OCI-LY3 (cell line): ENCODE measurements around the gene CYSRT1.

Experiments
- H2AFZ ChIP-seq: fragments of 200-600, 300-600 bp; shearing (Covaris generic); 2 replicates; pipeline ENCODE4 v1.6.0; 2014; ENCODE audit warnings: antibody characterized with exemption, low read depth, low read length
- H3K27ac ChIP-seq: fragments of 200-600, 300-600 bp; sonication (generic); 2 replicates; pipeline ENCODE4 v1.5.1; 2014; ENCODE audit warnings: mild to moderate bottlenecking, low read length, moderate library complexity, mixed read lengths
- H3K27me3 ChIP-seq: fragments of 200-600, 300-600 bp; sonication (generic); 2 replicates; pipeline ENCODE4 v1.6.1; 2014; ENCODE audit warnings: low read depth, low read length, mixed read lengths
- H3K36me3 ChIP-seq: fragments of 200-600, 300-600 bp; sonication (generic); replicated peaks from 2 replicates; pipeline ENCODE3; 2014; ENCODE audit warnings: low read depth, low read length, mixed read lengths
- H3K4me1 ChIP-seq: fragments of 300-600, 200-600 bp; sonication (generic); 2 replicates; pipeline ENCODE4 v1.6.1; 2014; ENCODE audit warnings: low read length, mixed read lengths
- H3K4me2 ChIP-seq: fragments of 200-600, 300-600 bp; sonication (generic); 2 replicates; pipeline ENCODE4 v1.6.1; 2014; ENCODE audit warnings: low read length, mixed read lengths
- H3K4me3 ChIP-seq: fragments of 300-600, 200-600 bp; sonication (generic); 2 replicates; pipeline ENCODE4 v1.5.1; 2014; ENCODE audit warnings: antibody characterized with exemption, mild to moderate bottlenecking, low read length, moderate library complexity
- H3K79me2 ChIP-seq: fragments of 300-600, 200-600 bp; shearing (Covaris generic); 2 replicates; pipeline ENCODE4 v1.6.1; 2014; ENCODE audit warnings: mild to moderate bottlenecking, low read length, mixed read lengths
- H3K9ac ChIP-seq: fragments of 300-600, 200-600 bp; shearing (Covaris generic); 2 replicates; pipeline ENCODE4 v1.6.0; 2014; ENCODE audit warnings: mild to moderate bottlenecking, low read length, moderate library complexity
- H3K9me3 ChIP-seq: fragments of 200-600, 300-600 bp; shearing (Covaris generic); 2 replicates; pipeline ENCODE4 v1.6.1; 2014; ENCODE audit warnings: low read length, mixed read lengths; ENCODE audit not compliant: insufficient read depth
- H4K20me1 ChIP-seq: fragments of 200-600, 300-600 bp; sonication (generic); 2 replicates; pipeline ENCODE4 v1.6.1; 2016; ENCODE audit warnings: low read length, mixed read lengths; ENCODE audit not compliant: insufficient read depth
- CTCF ChIP-seq: fragments of 200-600, 300-600 bp; sonication (generic); IDR thresholded peaks from 2 replicates; pipeline ENCODE4 v1.5.1; 2014; ENCODE audit warnings: antibody characterized with exemption, low read length, low read depth
- EZH2phosphoT487 ChIP-seq: fragments of 200-600 bp; shearing (Covaris generic); IDR thresholded peaks from 2 replicates; pipeline ENCODE4 v1.6.1; 2018; ENCODE audit warnings: antibody characterized with exemption, mixed run types, low read depth

Gene CYSRT1

GRCh38 chr9:137224830-137225694 is at the start of gene CYSRT1:
Gene CYSRT1, plus strand, starts transcription at chr9:137225174. Its CDS starts 448 bp downstream, at chr9:137225622.
- H2AFZ ChIP-seq, result no peak within 1 kb of the TSS

GRCh38 chr9:137175345-137175961 is 49.5 kb upstream of the CYSRT1 start:
- Histone ChIP-seq H3K9me3 (no peaks in the 10 kb centered on the region), H3K9ac (no peak overlapping the region), H4K20me1 (no peaks in the 10 kb centered on the region; the same call in 1 of the 2 replicates), H3K36me3 (peaks cover 14% of the 10 kb centered on the region), H3K27ac (no peak overlapping the region), H2AFZ (no peak overlapping the region), H3K4me3 (peak overlapping the region; percentile 23; the same call in 1 of the 2 replicates), H3K27me3 (no peaks in the 10 kb centered on the region), H3K79me2 (no peaks in the 10 kb centered on the region), H3K4me2 (peak overlapping the region; percentile 55), H3K4me1 (peaks cover 23% of the 10 kb centered on the region)
- TF ChIP-seq CTCF, result peak; percentile 58
- TF ChIP-seq EZH2phosphoT487, result no peak

More at GRCh38 chr9:137224830-137225694, at the start of gene CYSRT1:
- Histone ChIP-seq H3K9ac (peak within 1 kb of the TSS; percentile 91), H4K20me1 (no peaks in the 10 kb centered on the region), H3K27me3 (no peaks in the 10 kb centered on the region), H3K4me1 (peaks cover 15% of the 10 kb centered on the region), H3K27ac (peak within 1 kb of the TSS; percentile 50; the same call in 1 of the 2 replicates), H3K9me3 (no peaks in the 10 kb centered on the region), H3K4me2 (peak within 1 kb of the TSS; percentile 93), H3K36me3 (no peaks in the 10 kb centered on the region), H3K79me2 (no peaks in the 10 kb centered on the region), H3K4me3 (peak within 1 kb of the TSS; percentile 93)
- no peak for TF ChIP-seq CTCF
- TF ChIP-seq EZH2phosphoT487, result no peak

- Histone ChIP-seq H3K79me2 (no peaks in the 10 kb centered on the region), H2AFZ (no peak overlapping the region), H3K9ac (no peak overlapping the region), H3K9me3 (no peaks in the 10 kb centered on the region), H3K4me2 (no peak overlapping the region), H4K20me1 (no peaks in the 10 kb centered on the region; the same call in 1 of the 2 replicates), H3K4me1 (peaks cover 21% of the 10 kb centered on the region), H3K27me3 (no peaks in the 10 kb centered on the region), H3K27ac (no peak overlapping the region), H3K36me3 (peaks cover 22% of the 10 kb centered on the region), H3K4me3 (no peak overlapping the region)
- TF ChIP-seq CTCF (peak; percentile 40), EZH2phosphoT487 (no peak)
These were observed 48.4 kb upstream of the CYSRT1 start for GRCh38 chr9:137176302-137177182.
